ENCODE results near the gene GATD1.

The GATD1 gene

DNA sequence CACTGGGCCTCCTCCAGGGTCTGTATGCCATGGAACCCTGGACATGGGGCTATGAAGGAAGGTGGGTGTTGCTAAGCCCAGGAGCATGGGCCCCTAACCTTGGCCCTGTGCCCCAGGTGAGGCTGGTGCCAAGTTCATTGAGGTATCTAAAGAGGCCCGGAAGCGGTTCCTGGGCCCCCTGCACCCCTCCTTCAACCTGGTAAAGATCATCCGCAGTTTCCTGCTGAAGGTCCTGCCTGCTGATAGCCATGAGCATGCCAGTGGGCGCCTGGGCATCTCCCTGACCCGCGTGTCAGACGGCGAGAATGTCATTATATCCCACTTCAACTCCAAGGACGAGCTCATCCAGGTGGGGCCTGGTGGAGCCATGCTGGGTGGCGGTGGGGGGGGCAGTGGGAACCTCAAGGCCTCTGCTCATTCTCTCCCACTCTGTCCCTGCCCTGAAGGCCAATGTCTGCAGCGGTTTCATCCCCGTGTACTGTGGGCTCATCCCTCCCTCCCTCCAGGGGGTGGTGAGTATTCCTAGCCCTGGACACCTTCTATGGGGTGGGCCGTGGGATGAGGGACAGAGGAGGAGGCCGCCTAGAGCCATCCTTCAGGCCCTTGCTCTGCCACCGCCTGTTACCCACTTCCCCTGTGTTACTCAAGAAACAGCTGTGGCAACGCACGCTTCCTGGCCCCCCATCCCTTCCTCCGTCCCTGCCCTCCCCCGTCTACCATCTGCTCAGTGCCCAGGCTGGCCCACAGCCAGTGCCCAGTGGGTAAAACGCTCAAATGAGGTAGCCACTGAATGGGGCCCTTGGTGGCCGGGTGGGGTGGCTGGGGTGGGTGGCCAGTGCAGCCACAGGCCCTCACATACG, 44.5 kb upstream of the GATD1 start:
- peaks cover 0 to 44% of the 10 kb centered on the region in 2 experiments; a peak in 2 of 3 replicates for H3K36me3 ChIP-seq (ENCODE audit: control insufficient read depth in 2 of 2, insufficient read depth in 1 of 2, low read length in 2 of 2)
- TF ChIP-seq SP3 (tag by site-specific recombination; IDR thresholded peaks at IDR 0.05), result no peak
- 0 out of 2 replicates have a peak, but pooled peaks have one; percentile 13 for TF ChIP-seq SP2 (tag by site-specific recombination; IDR thresholded peaks at IDR 0.05)
- TF ChIP-seq ZNF530 (tag by site-specific recombination; IDR thresholded peaks at IDR 0.05; ENCODE audit: low read depth), result no peak
- TF ChIP-seq, protein P1, sequence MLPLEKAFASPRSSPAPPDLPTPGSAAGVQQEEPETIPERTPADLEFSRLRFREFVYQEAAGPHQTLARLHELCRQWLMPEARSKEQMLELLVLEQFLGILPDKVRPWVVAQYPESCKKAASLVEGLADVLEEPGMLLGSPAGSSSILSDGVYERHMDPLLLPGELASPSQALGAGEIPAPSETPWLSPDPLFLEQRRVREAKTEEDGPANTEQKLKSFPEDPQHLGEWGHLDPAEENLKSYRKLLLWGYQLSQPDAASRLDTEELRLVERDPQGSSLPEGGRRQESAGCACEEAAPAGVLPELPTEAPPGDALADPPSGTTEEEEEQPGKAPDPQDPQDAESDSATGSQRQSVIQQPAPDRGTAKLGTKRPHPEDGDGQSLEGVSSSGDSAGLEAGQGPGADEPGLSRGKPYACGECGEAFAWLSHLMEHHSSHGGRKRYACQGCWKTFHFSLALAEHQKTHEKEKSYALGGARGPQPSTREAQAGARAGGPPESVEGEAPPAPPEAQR (tag by site-specific recombination; IDR thresholded peaks at IDR 0.05), result no peak
- TF ChIP-seq ZNF157 (tag by site-specific recombination; IDR thresholded peaks at IDR 0.05), result no peak
- TF ChIP-seq, protein P2, sequence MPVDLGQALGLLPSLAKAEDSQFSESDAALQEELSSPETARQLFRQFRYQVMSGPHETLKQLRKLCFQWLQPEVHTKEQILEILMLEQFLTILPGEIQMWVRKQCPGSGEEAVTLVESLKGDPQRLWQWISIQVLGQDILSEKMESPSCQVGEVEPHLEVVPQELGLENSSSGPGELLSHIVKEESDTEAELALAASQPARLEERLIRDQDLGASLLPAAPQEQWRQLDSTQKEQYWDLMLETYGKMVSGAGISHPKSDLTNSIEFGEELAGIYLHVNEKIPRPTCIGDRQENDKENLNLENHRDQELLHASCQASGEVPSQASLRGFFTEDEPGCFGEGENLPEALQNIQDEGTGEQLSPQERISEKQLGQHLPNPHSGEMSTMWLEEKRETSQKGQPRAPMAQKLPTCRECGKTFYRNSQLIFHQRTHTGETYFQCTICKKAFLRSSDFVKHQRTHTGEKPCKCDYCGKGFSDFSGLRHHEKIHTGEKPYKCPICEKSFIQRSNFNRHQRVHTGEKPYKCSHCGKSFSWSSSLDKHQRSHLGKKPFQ (tag by site-specific recombination; IDR thresholded peaks at IDR 0.05), result no peak
- no peak for TF ChIP-seq ZNF239 (tag by site-specific recombination; IDR thresholded peaks at IDR 0.05)
- no peak for TF ChIP-seq MYNN (tag by site-specific recombination; IDR thresholded peaks at IDR 0.05; ENCODE audit: borderline replicate concordance)
- no peak for TF ChIP-seq ZNF580 (tag by site-specific recombination; IDR thresholded peaks at IDR 0.05)
- TF ChIP-seq, protein P3, sequence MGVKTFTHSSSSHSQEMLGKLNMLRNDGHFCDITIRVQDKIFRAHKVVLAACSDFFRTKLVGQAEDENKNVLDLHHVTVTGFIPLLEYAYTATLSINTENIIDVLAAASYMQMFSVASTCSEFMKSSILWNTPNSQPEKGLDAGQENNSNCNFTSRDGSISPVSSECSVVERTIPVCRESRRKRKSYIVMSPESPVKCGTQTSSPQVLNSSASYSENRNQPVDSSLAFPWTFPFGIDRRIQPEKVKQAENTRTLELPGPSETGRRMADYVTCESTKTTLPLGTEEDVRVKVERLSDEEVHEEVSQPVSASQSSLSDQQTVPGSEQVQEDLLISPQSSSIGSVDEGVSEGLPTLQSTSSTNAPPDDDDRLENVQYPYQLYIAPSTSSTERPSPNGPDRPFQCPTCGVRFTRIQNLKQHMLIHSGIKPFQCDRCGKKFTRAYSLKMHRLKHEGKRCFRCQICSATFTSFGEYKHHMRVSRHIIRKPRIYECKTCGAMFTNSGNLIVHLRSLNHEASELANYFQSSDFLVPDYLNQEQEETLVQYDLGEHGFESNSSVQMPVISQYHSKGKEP (tag by site-specific recombination; IDR thresholded peaks at IDR 0.05), result no peak
- TF ChIP-seq TCF7L2 (IDR thresholded peaks at IDR 0.05; ENCODE audit: borderline replicate concordance, low read depth, low read length), result no peak
- TF ChIP-seq EGR2 (tag by site-specific recombination; IDR thresholded peaks at IDR 0.05; ENCODE audit: low read depth), result peak; percentile 26; the same call in 1 of the 2 replicates
- TF ChIP-seq, protein P4, sequence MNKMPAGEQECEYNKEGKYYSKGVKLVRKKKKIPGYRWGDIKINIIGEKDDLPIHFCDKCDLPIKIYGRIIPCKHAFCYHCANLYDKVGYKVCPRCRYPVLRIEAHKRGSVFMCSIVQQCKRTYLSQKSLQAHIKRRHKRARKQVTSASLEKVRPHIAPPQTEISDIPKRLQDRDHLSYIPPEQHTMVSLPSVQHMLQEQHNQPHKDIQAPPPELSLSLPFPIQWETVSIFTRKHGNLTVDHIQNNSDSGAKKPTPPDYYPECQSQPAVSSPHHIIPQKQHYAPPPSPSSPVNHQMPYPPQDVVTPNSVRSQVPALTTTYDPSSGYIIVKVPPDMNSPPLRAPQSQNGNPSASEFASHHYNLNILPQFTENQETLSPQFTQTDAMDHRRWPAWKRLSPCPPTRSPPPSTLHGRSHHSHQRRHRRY (tag by site-specific recombination; IDR thresholded peaks at IDR 0.05), result no peak
- TF ChIP-seq ZNF24 (tag by site-specific recombination; IDR thresholded peaks at IDR 0.05), result no peak
- TF ChIP-seq, protein P5, sequence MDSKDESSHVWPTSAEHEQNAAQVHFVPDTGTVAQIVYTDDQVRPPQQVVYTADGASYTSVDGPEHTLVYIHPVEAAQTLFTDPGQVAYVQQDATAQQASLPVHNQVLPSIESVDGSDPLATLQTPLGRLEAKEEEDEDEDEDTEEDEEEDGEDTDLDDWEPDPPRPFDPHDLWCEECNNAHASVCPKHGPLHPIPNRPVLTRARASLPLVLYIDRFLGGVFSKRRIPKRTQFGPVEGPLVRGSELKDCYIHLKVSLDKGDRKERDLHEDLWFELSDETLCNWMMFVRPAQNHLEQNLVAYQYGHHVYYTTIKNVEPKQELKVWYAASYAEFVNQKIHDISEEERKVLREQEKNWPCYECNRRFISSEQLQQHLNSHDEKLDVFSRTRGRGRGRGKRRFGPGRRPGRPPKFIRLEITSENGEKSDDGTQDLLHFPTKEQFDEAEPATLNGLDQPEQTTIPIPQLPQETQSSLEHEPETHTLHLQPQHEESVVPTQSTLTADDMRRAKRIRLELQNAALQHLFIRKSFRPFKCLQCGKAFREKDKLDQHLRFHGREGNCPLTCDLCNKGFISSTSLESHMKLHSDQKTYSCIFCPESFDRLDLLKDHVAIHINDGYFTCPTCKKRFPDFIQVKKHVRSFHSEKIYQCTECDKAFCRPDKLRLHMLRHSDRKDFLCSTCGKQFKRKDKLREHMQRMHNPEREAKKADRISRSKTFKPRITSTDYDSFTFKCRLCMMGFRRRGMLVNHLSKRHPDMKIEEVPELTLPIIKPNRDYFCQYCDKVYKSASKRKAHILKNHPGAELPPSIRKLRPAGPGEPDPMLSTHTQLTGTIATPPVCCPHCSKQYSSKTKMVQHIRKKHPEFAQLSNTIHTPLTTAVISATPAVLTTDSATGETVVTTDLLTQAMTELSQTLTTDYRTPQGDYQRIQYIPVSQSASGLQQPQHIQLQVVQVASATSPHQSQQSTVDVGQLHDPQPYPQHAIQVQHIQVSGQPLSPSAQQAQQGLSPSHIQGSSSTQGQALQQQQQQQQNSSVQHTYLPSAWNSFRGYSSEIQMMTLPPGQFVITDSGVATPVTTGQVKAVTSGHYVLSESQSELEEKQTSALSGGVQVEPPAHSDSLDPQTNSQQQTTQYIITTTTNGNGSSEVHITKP (tag by site-specific recombination; IDR thresholded peaks at IDR 0.05), result 0 out of 2 replicates have a peak, but pooled peaks have one; percentile 32
- TF ChIP-seq SCRT1 (tag by site-specific recombination; IDR thresholded peaks at IDR 0.05; ENCODE audit: borderline replicate concordance), result no peak
- H3K27ac ChIP-seq (ENCODE audit: extremely low read depth, low read depth, low read length), result no peak overlapping the region
- ChIA-PET POLR2A (interaction anchor here (0.5 to 11.4 kb wide), 4 partner anchors 12 to 45 kb away, joined by 4 to 202 read pairs (median 5); partner anchors contain the start of genes CD151, CRACR2B, GATD1 and RPLP2), CTCF (interaction anchor here (1.2 kb wide), 1 partner anchor 23 kb away, joined by 3 read pairs; no protein-coding TSS in a partner anchor)
- H3K4me3 ChIP-seq (ENCODE audit: low read depth, low read length), result no peak overlapping the region
- H3K4me1 ChIP-seq (ENCODE audit: control insufficient read depth, insufficient read depth, low read length), result 0 out of 2 replicates have a peak, but pooled peaks cover 3% of the 10 kb centered on the region
- no peaks in the 10 kb centered on the region for H3K9me3 ChIP-seq (ENCODE audit: control insufficient read depth, insufficient read depth, low read depth, low read length)

Measured in HEK293 (cell line).